ENCODE data around the gene FBXO11. TPM values are rescaled to one million over a fixed set of nuclear protein-coding genes. Genes with fewer than 3 reads are reported as not detected.
A peak's percentile ranks its signal among the peaks of the same experiment; 100 is the strongest.

Gene FBXO11
- total RNA-seq, 2 donors from 2014 or later: 71.9 to 84.5 TPM

- Mint-ChIP-seq H3K27ac (peak overlapping the region; percentile 62), H3K4me3 (no peak overlapping the region), H3K4me1 (peaks cover 32% of the 10 kb centered on the region), H3K9me3 (no peaks in the 10 kb centered on the region), H3K36me3 (ENCODE audit: low read depth) (no peaks in the 10 kb centered on the region), H3K27me3 (ENCODE audit: insufficient read depth) (no peaks in the 10 kb centered on the region)
- TF ChIP-seq CTCF (conservative IDR thresholded peaks at IDR 0.05): no peak
- Histone ChIP-seq H3K4me3 (ENCODE audit: low read length) (no peak overlapping the region), H3K9me3 (ENCODE audit: control insufficient read depth, low read length) (no peaks in the 10 kb centered on the region), H3K36me3 (ENCODE audit: control insufficient read depth, insufficient read depth, low read length) (no peaks in the 10 kb centered on the region), H3K27ac (ENCODE audit: low read depth, low read length) (no peak overlapping the region), H3K9ac (ENCODE audit: extremely low read depth, low read length, poor library complexity, severe bottlenecking) (no peak overlapping the region), H3K4me1 (ENCODE audit: control insufficient read depth, insufficient read depth, low read length) (peaks cover 5% of the 10 kb centered on the region), H3K27me3 (ENCODE audit: control insufficient read depth, insufficient read depth, low read length, poor library complexity, severe bottlenecking) (no peaks in the 10 kb centered on the region)
- no peak for DNase-seq
- WGBS, 2 experiments (ENCODE audit: insufficient coverage in 1 of 2, insufficient read length in 1 of 2): 90 to 95% methylated on average over 8 to 13 of the region's 13 CpGs
These were observed 128.9 kb downstream of the FBXO11 start for GRCh38 chr2:47777277-47777937.

GRCh38 chr2:47774567-47774966, 131.7 kb downstream of the FBXO11 start:
- Histone ChIP-seq H3K4me3 (ENCODE audit: low read length) (no peak overlapping the region), H3K36me3 (ENCODE audit: control insufficient read depth, insufficient read depth, low read length) (no peaks in the 10 kb centered on the region), H3K27ac (ENCODE audit: low read depth, low read length) (no peak overlapping the region), H3K4me1 (ENCODE audit: control insufficient read depth, insufficient read depth, low read length) (peaks cover 5% of the 10 kb centered on the region), H3K9ac (ENCODE audit: extremely low read depth, low read length, poor library complexity, severe bottlenecking) (no peak overlapping the region), H3K9me3 (ENCODE audit: control insufficient read depth, low read length) (peaks cover 12% of the 10 kb centered on the region), H3K27me3 (ENCODE audit: control insufficient read depth, insufficient read depth, low read length, poor library complexity, severe bottlenecking) (no peaks in the 10 kb centered on the region)
- no peaks in the 10 kb centered on the region for H3K27me3 Mint-ChIP-seq (ENCODE audit: insufficient read depth)
- no peak for TF ChIP-seq CTCF (conservative IDR thresholded peaks at IDR 0.05)
- H3K36me3 Mint-ChIP-seq (ENCODE audit: low read depth): peaks cover 5% of the 10 kb centered on the region
- DNase-seq: no peak
- peaks cover 32% of the 10 kb centered on the region for H3K4me1 Mint-ChIP-seq
- no peak overlapping the region for H3K27ac Mint-ChIP-seq
- no peak overlapping the region for H3K4me3 Mint-ChIP-seq
- H3K9me3 Mint-ChIP-seq: peaks cover 16% of the 10 kb centered on the region

GRCh38 chr2:47772343-47772742, 134.0 kb downstream of the FBXO11 start:
- Histone ChIP-seq H3K9me3 (ENCODE audit: control insufficient read depth, low read length) (peaks cover 12% of the 10 kb centered on the region), H3K4me1 (ENCODE audit: control insufficient read depth, insufficient read depth, low read length) (no peaks in the 10 kb centered on the region), H3K27me3 (ENCODE audit: control insufficient read depth, insufficient read depth, low read length, poor library complexity, severe bottlenecking) (no peaks in the 10 kb centered on the region), H3K27ac (ENCODE audit: low read depth, low read length) (no peak overlapping the region), H3K9ac (ENCODE audit: extremely low read depth, low read length, poor library complexity, severe bottlenecking) (no peak overlapping the region), H3K36me3 (ENCODE audit: control insufficient read depth, insufficient read depth, low read length) (no peaks in the 10 kb centered on the region), H3K4me3 (ENCODE audit: low read length) (no peak overlapping the region)
- Mint-ChIP-seq H3K27me3 (ENCODE audit: insufficient read depth) (no peaks in the 10 kb centered on the region), H3K27ac (no peak overlapping the region), H3K4me3 (no peak overlapping the region), H3K9me3 (peaks cover 16% of the 10 kb centered on the region), H3K36me3 (ENCODE audit: low read depth) (peaks cover 5% of the 10 kb centered on the region), H3K4me1 (peaks cover 27% of the 10 kb centered on the region)
- no peak for TF ChIP-seq CTCF (conservative IDR thresholded peaks at IDR 0.05)
- WGBS, 2 experiments (ENCODE audit: insufficient coverage in 1 of 2, insufficient read length in 1 of 2): 84 to 91% methylated on average over 2 of the region's 2 CpGs
- DNase-seq: no peak

Data from endodermal cell (in vitro differentiated cells).